Activated naive CD8-positive, alpha-beta T cell treated with anti-CD3 and anti-CD28 coated beads, Interleukin-2, amount 10 ng/mL, durations not matched to agents 7 days and 5 days (primary cell): Measurements from ENCODE around the gene FURIN. TPM values are rescaled to one million over a fixed set of nuclear protein-coding genes. Genes with fewer than 3 reads are reported as not detected.
"Not testable (repeated sequence)": the region's sequence is repeated elsewhere in the genome, so short reads cannot be mapped to it uniquely, and the experiment has no call there.

Experiments used
- ATAC-seq: fragments of 150-1000 bp; cut with Tn5 transposase; one replicate; pipeline ENCODE4 v1.10.0; 2021; ENCODE audit warnings: low read depth, moderate library complexity
- POLR2A ChIA-PET: fragments of 350-600 bp; sonication (Branson Sonifier 250); formaldehyde crosslinking; loops from one replicate; lab custom pipeline; 2021; ENCODE audit warnings: antibody characterized with exemption; lab: Charles Lee
- DNase-seq: peaks from one replicate; pipeline ENCODE4 v3.0.0; 2021
- H3K27ac Mint-ChIP-seq: one replicate; pipeline ENCODE4 v1.8.0; 2022; ENCODE audit warnings: mild to moderate bottlenecking, mixed read lengths
- H3K27me3 Mint-ChIP-seq: one replicate; pipeline ENCODE4 v1.8.0; 2022; ENCODE audit warnings: mild to moderate bottlenecking, moderate library complexity, mixed read lengths
- H3K36me3 Mint-ChIP-seq: one replicate; pipeline ENCODE4 v1.8.0; 2021; ENCODE audit warnings: mild to moderate bottlenecking, mixed read lengths
- H3K4me1 Mint-ChIP-seq: one replicate; pipeline ENCODE4 v1.8.0; 2021; ENCODE audit warnings: mixed read lengths
- H3K4me3 Mint-ChIP-seq: one replicate; pipeline ENCODE4 v1.8.0; 2022; ENCODE audit warnings: mild to moderate bottlenecking, moderate library complexity, mixed read lengths
- H3K9me3 Mint-ChIP-seq: one replicate; pipeline ENCODE4 v1.8.0; 2021; ENCODE audit warnings: mixed read lengths
- total RNA-seq, 2 experiments: library from RNA; stranded (reverse); gene quantifications; one replicate each; pipeline ENCODE4 v1.2.3, GENCODE V29; 2021

FURIN gene
- total RNA-seq, 2 experiments from 2014 or later, result 62.2 to 63.5 TPM

GRCh38 chr15:90834626-90835025, 33.8 kb upstream of the FURIN start:
- no peak for DNase-seq
- ATAC-seq, result no peak
- Mint-ChIP-seq H3K36me3 (no peaks in the 10 kb centered on the region), H3K4me3 (no peak overlapping the region), H3K4me1 (peaks cover 42% of the 10 kb centered on the region), H3K27me3 (no peaks in the 10 kb centered on the region), H3K9me3 (no peaks in the 10 kb centered on the region), H3K27ac (no peak overlapping the region)
- POLR2A ChIA-PET, result interaction anchor here (0.8 kb wide), 1 partner anchor 9 kb away, joined by 3 read pairs; no protein-coding TSS in a partner anchor

DNA sequence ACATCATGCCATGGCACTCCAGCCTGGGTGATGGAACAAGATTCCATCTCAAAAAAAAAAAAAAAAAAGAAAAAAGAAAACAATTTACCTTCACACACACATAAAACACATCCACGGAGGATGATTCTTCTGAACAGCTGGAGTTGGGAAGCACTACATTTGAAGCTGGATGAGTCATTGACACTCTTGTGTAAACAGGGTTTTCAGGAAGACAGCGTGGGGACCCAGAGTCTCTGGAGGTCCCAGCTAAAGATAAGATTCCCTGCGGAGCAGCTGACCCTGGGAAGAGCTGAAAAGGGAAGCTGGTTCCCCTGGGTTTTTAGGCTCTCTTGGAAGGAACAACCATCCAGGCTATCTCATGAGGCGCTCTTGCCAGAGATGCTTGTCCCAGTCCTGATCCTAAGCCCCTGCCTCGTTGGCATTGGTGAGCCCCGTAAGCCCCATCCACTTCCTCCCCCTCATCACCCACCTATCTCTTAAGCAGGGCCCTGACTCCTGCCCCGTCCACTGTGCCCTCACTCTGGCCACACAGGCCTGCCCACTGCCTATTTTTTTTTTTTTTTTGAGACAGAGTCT, 32.0 kb upstream of the FURIN start:
- ATAC-seq, result no peak
- H3K27me3 Mint-ChIP-seq, result no peaks in the 10 kb centered on the region
- no peak overlapping the region for H3K27ac Mint-ChIP-seq
- no peaks in the 10 kb centered on the region for H3K9me3 Mint-ChIP-seq
- H3K4me1 Mint-ChIP-seq, result peaks cover 34% of the 10 kb centered on the region
- POLR2A ChIA-PET, result interaction anchor here (0.7 to 1.2 kb wide), 3 partner anchors 10 to 22 kb away, joined by 3 to 4 read pairs (median 4); no protein-coding TSS in a partner anchor
- H3K4me3 Mint-ChIP-seq, result no peak overlapping the region
- DNase-seq, result no peak
- H3K36me3 Mint-ChIP-seq, result no peaks in the 10 kb centered on the region

- peaks cover 38% of the 10 kb centered on the region for H3K4me1 Mint-ChIP-seq
- DNase-seq (no peak), ATAC-seq (no peak)
- peak overlapping the region; percentile 46 for H3K4me3 Mint-ChIP-seq
- POLR2A ChIA-PET, result interaction anchor here (1.4 to 4.5 kb wide), 4 partner anchors 14 to 34 kb away, joined by 6 to 42 read pairs (median 7); no protein-coding TSS in a partner anchor
- no peaks in the 10 kb centered on the region for H3K9me3 Mint-ChIP-seq
- no peaks in the 10 kb centered on the region for H3K27me3 Mint-ChIP-seq
- H3K36me3 Mint-ChIP-seq, result no peaks in the 10 kb centered on the region
- peak overlapping the region; percentile 76 for H3K27ac Mint-ChIP-seq
Observed at GRCh38 chr15:90837094-90837493, 31.3 kb upstream of the FURIN start.

- POLR2A ChIA-PET, result interaction anchor here (0.7 to 4.5 kb wide), 6 partner anchors 13 to 121 kb away, joined by 3 to 42 read pairs (median 6); partner anchors contain the start of genes BLM and UNC45A
- H3K9me3 Mint-ChIP-seq, result no peaks in the 10 kb centered on the region
- H3K4me1 Mint-ChIP-seq, result peaks cover 39% of the 10 kb centered on the region
- peak; percentile 87 for ATAC-seq
- peak overlapping the region; percentile 84 for H3K27ac Mint-ChIP-seq
- no peaks in the 10 kb centered on the region for H3K27me3 Mint-ChIP-seq
- peak; percentile 77 for DNase-seq
- peak overlapping the region; percentile 69 for H3K4me3 Mint-ChIP-seq
- no peaks in the 10 kb centered on the region for H3K36me3 Mint-ChIP-seq
Observed at GRCh38 chr15:90838139-90838538, 30.2 kb upstream of the FURIN start.

DNA sequence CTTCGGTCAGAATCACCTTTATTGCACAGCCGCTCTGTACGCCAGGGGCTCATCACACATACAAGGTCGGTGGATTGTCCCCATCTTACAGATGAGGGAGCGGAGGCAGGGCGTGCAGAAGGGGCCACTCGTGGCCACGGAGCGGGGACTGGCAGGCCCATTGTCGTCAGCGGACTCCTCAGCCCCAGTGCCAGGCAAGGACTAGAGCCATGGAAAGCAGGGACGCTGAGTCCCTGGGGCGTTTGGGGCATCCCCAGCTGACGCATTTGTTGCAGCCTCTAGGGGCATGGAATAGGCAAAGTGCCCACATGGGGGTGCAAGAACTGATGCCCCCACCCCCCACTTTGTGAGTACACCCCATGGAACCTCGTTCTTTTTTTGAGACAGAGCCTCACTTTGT, 29.8 kb upstream of the FURIN start:
- no peaks in the 10 kb centered on the region for H3K27me3 Mint-ChIP-seq
- ATAC-seq (no peak), DNase-seq (no peak)
- H3K9me3 Mint-ChIP-seq, result no peaks in the 10 kb centered on the region
- POLR2A ChIA-PET, result interaction anchor here (1.0 to 4.5 kb wide), 4 partner anchors 12 to 97 kb away, joined by 3 to 42 read pairs (median 6); partner anchors contain the start of gene UNC45A
- no peaks in the 10 kb centered on the region for H3K36me3 Mint-ChIP-seq
- H3K4me1 Mint-ChIP-seq, result peaks cover 39% of the 10 kb centered on the region
- peak overlapping the region; percentile 75 for H3K4me3 Mint-ChIP-seq
- H3K27ac Mint-ChIP-seq, result peak overlapping the region; percentile 90

DNA sequence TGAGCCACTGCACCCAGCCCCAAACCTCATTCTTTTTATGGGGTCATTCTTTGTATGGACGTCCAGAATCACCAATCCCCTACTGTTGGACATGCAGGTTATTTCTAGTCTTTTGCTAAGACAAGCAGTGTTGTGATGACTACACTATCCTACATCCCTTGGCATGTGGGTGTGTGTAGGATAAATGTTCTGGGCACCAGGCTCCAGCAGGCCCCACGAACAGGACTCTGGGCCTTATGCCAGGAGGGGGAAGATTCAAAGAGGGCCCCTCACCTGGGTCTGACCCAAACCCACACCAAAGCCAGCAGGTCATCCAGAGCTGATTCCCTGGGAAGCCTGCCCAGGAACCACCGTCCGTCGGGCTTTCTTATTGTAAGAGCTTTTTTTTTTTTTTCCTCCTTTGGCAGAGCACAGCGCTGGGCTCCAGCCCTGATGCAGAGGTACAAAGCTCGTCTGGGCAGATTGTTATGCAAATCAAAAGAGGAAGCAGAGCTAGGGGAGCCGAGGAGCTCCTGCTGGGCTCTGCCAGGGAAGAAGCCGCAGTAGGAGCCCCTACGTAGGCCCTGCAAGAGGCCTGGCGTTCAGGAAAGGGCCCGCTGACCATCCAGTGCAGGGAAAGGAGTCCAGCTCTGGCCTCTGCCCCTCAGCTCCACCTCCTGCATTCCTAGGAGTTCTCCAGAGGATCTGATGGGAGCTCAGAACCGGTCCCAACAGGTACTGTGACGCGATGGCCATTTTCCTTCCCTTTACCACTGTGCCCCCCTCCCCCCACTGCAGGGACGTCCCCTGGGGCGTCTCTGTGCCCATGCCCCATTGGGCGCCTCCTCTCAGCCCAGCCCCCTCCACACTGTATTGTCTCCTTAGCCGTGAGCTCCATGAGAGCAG, 29.0 kb upstream of the FURIN start:
- no peaks in the 10 kb centered on the region for H3K36me3 Mint-ChIP-seq
- no peaks in the 10 kb centered on the region for H3K9me3 Mint-ChIP-seq
- peak overlapping the region; percentile 75 for H3K4me3 Mint-ChIP-seq
- peaks cover 41% of the 10 kb centered on the region for H3K4me1 Mint-ChIP-seq
- ATAC-seq (no peak), DNase-seq (no peak)
- peak overlapping the region; percentile 90 for H3K27ac Mint-ChIP-seq
- H3K27me3 Mint-ChIP-seq, result no peaks in the 10 kb centered on the region
- POLR2A ChIA-PET, result interaction anchor here (0.6 to 4.5 kb wide), 8 partner anchors 10 to 369 kb away, joined by 3 to 42 read pairs (median 4); partner anchors contain the start of gene BLM

GRCh38 chr15:90840157-90840855, 28.1 kb upstream of the FURIN start:
- Mint-ChIP-seq H3K27ac (peak overlapping the region; percentile 90), H3K27me3 (no peaks in the 10 kb centered on the region), H3K4me1 (peaks cover 44% of the 10 kb centered on the region), H3K9me3 (no peaks in the 10 kb centered on the region), H3K4me3 (peak overlapping the region; percentile 75), H3K36me3 (no peaks in the 10 kb centered on the region)
- POLR2A ChIA-PET, result interaction anchor here (0.8 to 4.5 kb wide), 6 partner anchors 10 to 370 kb away, joined by 3 to 42 read pairs (median 5); partner anchors contain the start of gene BLM
- DNase-seq (no peak), ATAC-seq (no peak)

DNA sequence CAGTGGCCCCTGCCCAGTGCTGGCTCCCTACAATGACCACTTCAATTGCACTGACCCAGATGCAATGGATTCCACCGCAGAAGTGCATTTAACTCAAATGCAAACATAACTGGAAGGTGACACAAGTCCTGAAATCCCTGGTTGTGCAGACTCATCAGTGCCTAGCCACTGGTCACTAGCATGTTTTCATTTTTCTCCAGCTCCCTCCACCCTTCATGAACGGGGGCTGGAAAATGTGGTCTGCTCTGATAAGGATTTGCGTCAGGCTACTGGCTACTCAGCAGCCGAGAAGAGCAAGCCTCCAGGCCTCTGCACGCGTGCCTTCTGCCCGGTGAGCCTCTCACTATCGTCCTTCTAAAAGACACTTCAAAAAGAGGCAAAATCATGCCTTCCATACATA, 27.4 kb upstream of the FURIN start:
- peaks cover 44% of the 10 kb centered on the region for H3K4me1 Mint-ChIP-seq
- H3K36me3 Mint-ChIP-seq, result no peaks in the 10 kb centered on the region
- ATAC-seq (no peak), DNase-seq (no peak)
- no peaks in the 10 kb centered on the region for H3K27me3 Mint-ChIP-seq
- no peak overlapping the region for H3K27ac Mint-ChIP-seq
- H3K4me3 Mint-ChIP-seq, result no peak overlapping the region
- no peaks in the 10 kb centered on the region for H3K9me3 Mint-ChIP-seq
- POLR2A ChIA-PET, result interaction anchor here (4.5 kb wide), 1 partner anchor 10 kb away, joined by 42 read pairs; no protein-coding TSS in a partner anchor

- Mint-ChIP-seq H3K27me3 (no peaks in the 10 kb centered on the region), H3K9me3 (no peaks in the 10 kb centered on the region), H3K36me3 (peaks cover 3% of the 10 kb centered on the region), H3K4me3 (no peak overlapping the region), H3K27ac (no peak overlapping the region), H3K4me1 (peaks cover 27% of the 10 kb centered on the region)
- DNase-seq (no peak), ATAC-seq (no peak)
- POLR2A ChIA-PET, result interaction anchor here (0.7 kb wide), 2 partner anchors 8 to 15 kb away, joined by 5 to 6 read pairs; no protein-coding TSS in a partner anchor
Observed at GRCh38 chr15:90844696-90845095, 23.7 kb upstream of the FURIN start.

DNA sequence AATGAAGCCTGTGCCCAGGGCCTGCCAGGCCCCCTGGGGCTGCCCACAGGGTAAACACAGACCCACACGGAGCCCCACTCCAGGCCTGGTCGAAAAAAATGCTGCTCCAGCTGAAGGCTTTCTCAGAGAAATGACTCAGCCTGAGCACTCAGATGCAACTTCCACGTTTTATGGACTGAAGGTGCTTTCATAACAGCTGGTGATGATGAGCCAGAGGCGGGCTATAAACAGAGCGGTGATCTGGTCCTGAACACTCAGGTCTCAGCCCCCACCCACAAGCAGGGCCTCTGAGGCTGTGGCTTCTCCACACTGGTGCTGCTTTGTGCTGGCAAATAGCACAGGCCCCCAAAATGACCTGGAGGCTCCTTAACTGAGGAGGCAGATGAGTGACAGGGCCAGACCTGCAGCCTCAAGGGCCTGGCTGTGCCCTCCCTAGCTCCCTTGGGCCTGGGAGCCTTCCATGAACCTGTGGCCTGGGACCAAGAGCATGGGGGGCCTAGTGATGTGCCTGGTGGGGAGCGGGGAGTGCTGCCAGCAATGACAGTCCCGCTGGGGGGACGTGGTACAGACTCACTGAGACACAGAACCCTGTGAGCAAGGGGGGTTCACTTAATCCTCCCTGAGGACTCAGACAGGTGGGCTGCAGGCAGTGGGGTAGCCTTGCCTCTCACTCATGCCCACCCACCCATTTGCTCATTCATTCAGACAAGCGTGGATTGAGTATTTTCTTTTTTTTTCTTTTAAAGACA, 23.0 kb upstream of the FURIN start:
- ATAC-seq (peak; percentile 59), DNase-seq (no peak)
- Mint-ChIP-seq H3K36me3 (peaks cover 3% of the 10 kb centered on the region), H3K27me3 (no peaks in the 10 kb centered on the region), H3K4me3 (no peak overlapping the region), H3K4me1 (peaks cover 21% of the 10 kb centered on the region), H3K9me3 (no peaks in the 10 kb centered on the region), H3K27ac (peak overlapping the region; percentile 36)
- POLR2A ChIA-PET, result interaction anchor here (0.6 to 0.8 kb wide), 4 partner anchors 7 to 14 kb away, joined by 4 to 6 read pairs (median 5); no protein-coding TSS in a partner anchor

GRCh38 chr15:90849424-90849823, 19.0 kb upstream of the FURIN start:
- ATAC-seq, DNase-seq, H3K27ac Mint-ChIP-seq, H3K27me3 Mint-ChIP-seq, H3K9me3 Mint-ChIP-seq, H3K4me3 Mint-ChIP-seq: not testable (repeated sequence)
- POLR2A ChIA-PET, result interaction anchor here (3.3 to 4.4 kb wide), 2 partner anchors 10 to 19 kb away, joined by 23 to 42 read pairs; no protein-coding TSS in a partner anchor
- H3K4me1 Mint-ChIP-seq, result peaks cover 37% of the 10 kb centered on the region
- peaks cover 12% of the 10 kb centered on the region for H3K36me3 Mint-ChIP-seq

GRCh38 chr15:90851114-90851513, 17.3 kb upstream of the FURIN start:
- Mint-ChIP-seq H3K4me3 (peak overlapping the region; percentile 77), H3K27me3 (no peaks in the 10 kb centered on the region), H3K9me3 (peaks cover 4% of the 10 kb centered on the region), H3K27ac (peak overlapping the region; percentile 88), H3K36me3 (peaks cover 12% of the 10 kb centered on the region), H3K4me1 (peaks cover 44% of the 10 kb centered on the region)
- ATAC-seq, result peak; percentile 31
- no peak for DNase-seq
- POLR2A ChIA-PET, result interaction anchor here (0.7 to 4.4 kb wide), 14 partner anchors 9 to 463 kb away, joined by 3 to 42 read pairs (median 5); partner anchors contain the start of genes BLM, FURIN and IQGAP1
